ENCODE measurements around the gene HAT1. TPM values are rescaled to one million over a fixed set of nuclear protein-coding genes. Genes with fewer than 3 reads are reported as not detected.

HAT1 gene
- total and polyA plus RNA-seq, 2 of the 4 experiments (the other 2 are of a cell fraction), result 24.4 to 42.1 TPM

DNA sequence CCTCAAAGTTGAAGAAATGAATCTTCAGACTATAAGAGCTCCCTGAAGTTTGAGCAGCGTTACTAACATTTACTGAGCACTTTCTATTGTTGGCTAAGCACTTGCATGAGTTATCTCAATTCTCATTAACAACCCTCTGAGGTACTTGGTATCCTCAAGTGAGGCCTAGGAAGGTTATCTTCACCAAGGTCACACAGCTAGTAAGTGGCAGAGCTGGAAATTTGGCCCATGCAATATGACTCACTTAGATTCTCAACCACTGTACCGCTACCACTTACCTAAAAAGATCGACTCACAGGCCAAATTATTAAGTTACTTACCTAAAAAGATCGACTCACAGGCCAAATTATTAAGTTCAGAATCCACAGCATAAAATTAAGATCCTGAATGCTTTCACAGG is 68.8 kb downstream of the HAT1 start:
- ChIA-PET POLR2A (ENCODE audit: unreplicated experiment) (no interaction called here), CTCF (no interaction called here)
- TF ChIP-seq BHLHE40 (IDR thresholded peaks at IDR 0.05; ENCODE audit: low read depth, low read length), result no peak
- no peak for TF ChIP-seq SMC3 (IDR thresholded peaks at IDR 0.05; ENCODE audit: low read depth, low read length)
- no peak for TF ChIP-seq FOS (IDR thresholded peaks at IDR 0.05; ENCODE audit: low read depth, low read length)
- TF ChIP-seq CHD1 (IDR thresholded peaks at IDR 0.05; ENCODE audit: low read depth, low read length), result no peak
- no peak for TF ChIP-seq MXI1 (IDR thresholded peaks at IDR 0.05; ENCODE audit: borderline replicate concordance, low read depth, low read length)
- no TSS peak for BruUV-seq (replicated peaks)
- intact Hi-C loops (cut with micrococcal nuclease) (no loop called here), in situ Hi-C loops (cut with MboI; ENCODE audit: low sequenced_read_pairs) (no loop called here), dilution Hi-C loops (cut with HindIII; ENCODE audit: low sequenced_read_pairs, unreplicated experiment) (no loop called here)
- Histone ChIP-seq H3K4me1 (ENCODE audit: control insufficient read depth, insufficient read depth, low read length) (no peaks in the 10 kb centered on the region), H3K4ac (ENCODE audit: low read depth, low read length) (no peak overlapping the region), H2BK15ac (ENCODE audit: low read depth, low read length) (no peak overlapping the region), H2BK20ac (ENCODE audit: low read depth, low read length) (no peak overlapping the region), H4K20me1 (ENCODE audit: insufficient read depth, low read length) (no peaks in the 10 kb centered on the region), H3K9me3 (ENCODE audit: control insufficient read depth, insufficient read depth, low read length) (no peaks in the 10 kb centered on the region), H3K9me1 (ENCODE audit: insufficient read depth, low read length) (no peaks in the 10 kb centered on the region), H4K5ac (ENCODE audit: low read depth, low read length) (no peak overlapping the region), H3K27ac (ENCODE audit: insufficient read depth, low read length) (no peak overlapping the region), H2AFZ (replicated peaks; ENCODE audit: low read length, poor library complexity) (no peak overlapping the region), H3K27me3 (ENCODE audit: control insufficient read depth, insufficient read depth, low read length) (no peaks in the 10 kb centered on the region), H2AK5ac (ENCODE audit: low read depth, low read length) (no peak overlapping the region), H4K91ac (ENCODE audit: insufficient read depth, low read depth, low read length) (no peak overlapping the region), H3K79me1 (ENCODE audit: low read depth in 1 of 2, low read length in 2 of 2) (no peaks in the 10 kb centered on the region), H2BK120ac (ENCODE audit: low read depth, low read length) (no peak overlapping the region), H3K14ac (replicated peaks; ENCODE audit: low read depth, low read length) (no peak overlapping the region), H3K4me2 (ENCODE audit: low read depth, low read length) (no peak overlapping the region), H3K56ac (ENCODE audit: extremely low read depth, insufficient read depth, low read length) (no peak overlapping the region), H2AK9ac (replicated peaks; ENCODE audit: low read depth, low read length, poor library complexity) (no peak overlapping the region), H3K9ac (ENCODE audit: low read depth, low read length) (no peak overlapping the region), H3K18ac (ENCODE audit: low read depth, low read length) (no peak overlapping the region), H3K36me3 (ENCODE audit: control insufficient read depth, insufficient read depth, low read length) (no peaks in the 10 kb centered on the region), H3K23ac (ENCODE audit: low read depth, low read length) (no peak overlapping the region), H3K4me3 (ENCODE audit: insufficient read depth, low read depth, low read length) (no peak overlapping the region), H4K8ac (ENCODE audit: low read depth in 2 of 2, low read length in 2 of 2) (no peak overlapping the region), H2BK5ac (ENCODE audit: low read depth, low read length, poor library complexity, severe bottlenecking) (no peak overlapping the region)
- 100% methylated on average over 2 of the region's 4 CpGs; no CpG with 5 or more reads in 1 of the 2 experiments for WGBS, 2 experiments (ENCODE audit: extremely low coverage in 2 of 2, insufficient read length in 1 of 2)
- no peak for ATAC-seq (ENCODE audit: low read depth)
- DNase-seq, result no peak

Measured in IMR-90 (cell line).